ENCODE results near the gene C2CD5.

C2CD5 gene

DNA sequence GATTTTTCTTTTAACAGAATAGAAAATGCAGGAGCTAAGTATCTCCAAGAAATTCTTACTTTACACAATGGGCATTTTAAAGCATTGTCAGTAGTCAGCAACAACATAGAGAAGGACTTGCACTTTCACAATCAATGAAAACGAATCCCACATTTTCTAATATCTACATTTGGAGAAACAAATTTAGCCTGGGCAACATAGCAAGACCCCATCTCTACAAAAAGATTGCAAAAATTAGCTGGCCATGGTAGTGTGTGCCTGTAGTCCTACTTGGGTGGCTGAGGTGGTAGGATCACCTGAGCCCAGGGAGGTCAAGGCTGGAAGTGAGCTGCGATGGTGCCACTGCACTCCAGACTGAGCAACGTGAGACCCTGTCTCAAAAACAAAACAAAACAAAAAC lies 30.6 kb upstream of the C2CD5 start:
- TF ChIP-seq CTCF (IDR thresholded peaks at IDR 0.05), result no peak

DNA sequence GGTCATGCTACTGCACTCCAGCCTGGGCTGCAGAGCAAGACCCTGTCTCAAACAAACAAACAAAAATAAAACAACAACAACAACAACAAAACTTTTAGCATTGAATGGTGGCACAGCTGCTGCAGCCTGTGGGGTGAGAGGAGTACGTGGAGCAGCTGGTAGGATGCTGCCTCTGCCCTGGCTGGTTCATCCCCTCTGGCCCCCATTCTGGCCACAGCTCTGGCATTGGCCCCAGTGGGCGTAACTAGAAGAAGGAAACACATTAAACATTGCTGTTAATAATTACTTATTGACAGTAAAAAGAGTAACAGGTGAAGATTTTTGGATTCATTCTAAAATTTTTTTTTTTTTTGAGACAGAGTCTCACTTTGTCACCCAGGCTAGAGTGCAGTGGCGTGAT lies 28.8 kb upstream of the C2CD5 start:
- TF ChIP-seq CTCF (IDR thresholded peaks at IDR 0.05), result no peak

- no peak for TF ChIP-seq CTCF (IDR thresholded peaks at IDR 0.05)
Measured at GRCh38 chr12:22569253-22569652, 24.9 kb upstream of the C2CD5 start.

DNA sequence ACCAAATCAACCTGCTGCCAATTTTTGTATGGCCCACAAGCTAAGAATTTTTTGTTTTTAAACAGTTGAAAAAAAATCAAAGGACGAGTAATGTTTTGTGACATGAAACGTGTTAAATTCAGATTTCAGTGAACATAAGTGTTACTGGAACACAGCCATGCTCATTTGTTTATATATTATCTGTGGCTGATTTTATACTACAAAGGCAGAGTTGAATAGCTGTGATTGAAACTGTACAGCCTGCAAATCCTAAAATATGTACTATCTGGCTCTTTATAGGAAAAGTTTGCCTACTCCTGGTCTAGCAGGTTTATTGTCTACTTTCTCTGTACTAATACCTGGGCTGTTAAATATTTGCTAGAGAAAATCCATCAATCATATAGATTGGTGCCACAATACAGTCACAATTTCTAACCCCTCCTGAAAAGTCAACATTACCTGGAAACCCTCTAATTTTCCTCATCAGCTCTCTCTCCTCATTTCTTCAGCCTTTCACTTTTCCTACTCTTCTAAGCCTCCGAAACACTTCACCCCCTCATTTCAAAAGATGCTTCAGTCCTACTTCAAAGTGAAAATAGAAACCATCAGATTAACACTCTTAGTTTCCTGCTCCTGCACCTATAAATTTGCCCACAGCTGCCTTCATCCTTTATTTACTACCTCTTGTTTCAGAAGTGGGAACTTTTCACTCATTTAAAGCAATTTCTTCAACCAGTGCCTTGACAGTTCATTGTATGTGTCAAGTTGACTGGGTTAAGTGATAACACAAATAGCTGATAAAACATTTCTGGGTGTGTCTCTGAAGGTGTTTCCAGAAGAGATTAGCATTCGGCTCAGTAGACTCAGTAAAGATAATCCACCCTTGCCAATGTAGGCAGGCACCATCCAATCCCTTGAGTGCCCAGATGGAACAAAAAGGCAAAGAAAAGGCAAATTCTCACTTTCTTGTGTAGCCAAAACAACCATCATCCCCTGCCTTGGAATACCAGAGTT lies 18.0 kb upstream of the C2CD5 start:
- TF ChIP-seq CTCF (IDR thresholded peaks at IDR 0.05), result no peak

- TF ChIP-seq CTCF (IDR thresholded peaks at IDR 0.05), result no peak
Measured at GRCh38 chr12:22551624-22552023, 7.3 kb upstream of the C2CD5 start.

- TF ChIP-seq CTCF (IDR thresholded peaks at IDR 0.05), result no peak
Measured at GRCh38 chr12:22545255-22545654, 913 bp upstream of the C2CD5 start.

DNA sequence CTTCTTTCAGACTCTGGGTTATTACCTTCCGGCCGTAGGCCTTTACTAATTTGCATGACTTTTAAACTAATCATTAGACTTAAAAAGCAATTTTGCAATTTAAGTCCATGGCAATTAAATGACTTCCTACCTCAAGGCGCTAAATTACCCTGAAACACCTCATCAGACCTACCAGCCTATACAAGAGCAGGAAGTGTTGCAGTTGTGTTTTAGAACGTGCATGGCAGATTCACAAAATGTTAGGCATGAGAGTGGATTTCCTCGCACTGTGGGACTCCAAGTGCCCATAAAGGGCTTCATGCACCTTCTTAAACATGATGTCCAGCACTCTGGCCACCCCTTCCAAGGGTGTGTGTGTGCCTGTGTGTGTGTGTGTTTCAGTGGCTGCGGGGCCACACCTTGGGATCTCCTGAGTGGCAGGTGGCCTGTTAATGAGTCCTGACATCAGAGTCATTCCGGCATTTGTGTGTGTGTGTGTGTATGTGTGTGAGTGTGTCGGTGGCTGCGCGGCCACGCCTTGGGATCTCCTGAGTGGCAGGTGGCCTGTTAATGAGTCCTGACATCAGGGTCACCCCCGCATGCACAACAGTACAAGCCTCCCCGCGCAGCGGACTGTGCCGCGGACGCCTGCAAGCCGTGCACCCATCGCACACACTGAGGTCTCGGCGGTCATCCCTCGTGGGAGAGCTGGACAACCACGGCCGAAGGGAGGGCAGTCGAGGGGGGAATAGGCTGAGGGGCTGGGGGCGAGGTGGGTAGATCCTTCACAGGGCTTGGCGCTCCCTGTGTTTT lies 900 bp downstream of the C2CD5 start:
- no peak for TF ChIP-seq CTCF (IDR thresholded peaks at IDR 0.05)
